Neutrophil (primary cell): ENCODE measurements around the gene TMEM154.
A peak's percentile ranks its signal among the peaks of the same experiment; 100 is the strongest.

ENCODE experiments used
- H3K27ac ChIP-seq: fragments of 200-600 bp; sonication (generic); 2 replicates; pipeline ENCODE4 v1.5.1; 2016; ENCODE audit warnings: mild to moderate bottlenecking, moderate library complexity
- H3K27me3 ChIP-seq: fragments of 200-600 bp; sonication (generic); 2 replicates; pipeline ENCODE4 v1.6.0; 2016; ENCODE audit warnings: mild to moderate bottlenecking
- H3K36me3 ChIP-seq: fragments of 200-600 bp; sonication (generic); 2 replicates; pipeline ENCODE4 v1.5.1; 2017
- H3K4me1 ChIP-seq, 2 experiments: fragments of 200-600 bp in 1 of 2; sonication (generic) in 1 of 2; 1 replicate in 1 of 2; 2 replicates in 1 of 2; pipeline versions ENCODE4 v1.5.1 to v1.6.1; 2013 to 2016; ENCODE audit warnings: low read depth in 1 of 2, low read length in 1 of 2, mild to moderate bottlenecking in 1 of 2, moderate library complexity in 1 of 2; ENCODE audit not compliant: control insufficient read depth in 1 of 2, insufficient read depth in 1 of 2
- H3K4me3 ChIP-seq, 2 experiments: fragments of 200-600 bp in 1 of 2; sonication (generic) in 1 of 2; 1 replicate in 1 of 2; 2 replicates in 1 of 2; pipeline ENCODE4 v1.5.1; 2013 to 2016; ENCODE audit warnings: low read depth in 1 of 2, low read length in 1 of 2, mild to moderate bottlenecking in 1 of 2, moderate library complexity in 1 of 2
- H3K9me3 ChIP-seq: fragments of 200-600 bp; sonication (generic); 2 replicates; pipeline ENCODE4 v1.5.1; 2016
- TF ChIP-seq, protein P1 (sequence below): fragments of 200-600 bp; sonication (generic); IDR thresholded peaks from 2 replicates; pipeline ENCODE4 v1.5.1; 2016; ENCODE audit warnings: antibody characterized with exemption

The TMEM154 gene

GRCh38 chr4:152575533-152575932 is 104.3 kb downstream of the TMEM154 start:
- H3K27ac ChIP-seq: no peak overlapping the region
- no peak overlapping the region for H3K4me3 ChIP-seq
- H3K4me1 ChIP-seq: peaks cover 32 to 36% of the 10 kb centered on the region in 2 experiments
- TF ChIP-seq, protein P1, sequence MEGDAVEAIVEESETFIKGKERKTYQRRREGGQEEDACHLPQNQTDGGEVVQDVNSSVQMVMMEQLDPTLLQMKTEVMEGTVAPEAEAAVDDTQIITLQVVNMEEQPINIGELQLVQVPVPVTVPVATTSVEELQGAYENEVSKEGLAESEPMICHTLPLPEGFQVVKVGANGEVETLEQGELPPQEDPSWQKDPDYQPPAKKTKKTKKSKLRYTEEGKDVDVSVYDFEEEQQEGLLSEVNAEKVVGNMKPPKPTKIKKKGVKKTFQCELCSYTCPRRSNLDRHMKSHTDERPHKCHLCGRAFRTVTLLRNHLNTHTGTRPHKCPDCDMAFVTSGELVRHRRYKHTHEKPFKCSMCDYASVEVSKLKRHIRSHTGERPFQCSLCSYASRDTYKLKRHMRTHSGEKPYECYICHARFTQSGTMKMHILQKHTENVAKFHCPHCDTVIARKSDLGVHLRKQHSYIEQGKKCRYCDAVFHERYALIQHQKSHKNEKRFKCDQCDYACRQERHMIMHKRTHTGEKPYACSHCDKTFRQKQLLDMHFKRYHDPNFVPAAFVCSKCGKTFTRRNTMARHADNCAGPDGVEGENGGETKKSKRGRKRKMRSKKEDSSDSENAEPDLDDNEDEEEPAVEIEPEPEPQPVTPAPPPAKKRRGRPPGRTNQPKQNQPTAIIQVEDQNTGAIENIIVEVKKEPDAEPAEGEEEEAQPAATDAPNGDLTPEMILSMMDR: no peak
- H3K9me3 ChIP-seq: no peaks in the 10 kb centered on the region
- no peaks in the 10 kb centered on the region for H3K36me3 ChIP-seq
- peaks cover 22% of the 10 kb centered on the region for H3K27me3 ChIP-seq

- H3K4me1 ChIP-seq: peaks cover 32 to 34% of the 10 kb centered on the region in 2 experiments
- peaks cover 22% of the 10 kb centered on the region for H3K27me3 ChIP-seq
- no peak overlapping the region for H3K27ac ChIP-seq
- no peaks in the 10 kb centered on the region for H3K9me3 ChIP-seq
- no peaks in the 10 kb centered on the region for H3K36me3 ChIP-seq
- no peak overlapping the region for H3K4me3 ChIP-seq
- TF ChIP-seq, protein P1: no peak
These were observed 105.9 kb downstream of the TMEM154 start for GRCh38 chr4:152573861-152574260.

DNA sequence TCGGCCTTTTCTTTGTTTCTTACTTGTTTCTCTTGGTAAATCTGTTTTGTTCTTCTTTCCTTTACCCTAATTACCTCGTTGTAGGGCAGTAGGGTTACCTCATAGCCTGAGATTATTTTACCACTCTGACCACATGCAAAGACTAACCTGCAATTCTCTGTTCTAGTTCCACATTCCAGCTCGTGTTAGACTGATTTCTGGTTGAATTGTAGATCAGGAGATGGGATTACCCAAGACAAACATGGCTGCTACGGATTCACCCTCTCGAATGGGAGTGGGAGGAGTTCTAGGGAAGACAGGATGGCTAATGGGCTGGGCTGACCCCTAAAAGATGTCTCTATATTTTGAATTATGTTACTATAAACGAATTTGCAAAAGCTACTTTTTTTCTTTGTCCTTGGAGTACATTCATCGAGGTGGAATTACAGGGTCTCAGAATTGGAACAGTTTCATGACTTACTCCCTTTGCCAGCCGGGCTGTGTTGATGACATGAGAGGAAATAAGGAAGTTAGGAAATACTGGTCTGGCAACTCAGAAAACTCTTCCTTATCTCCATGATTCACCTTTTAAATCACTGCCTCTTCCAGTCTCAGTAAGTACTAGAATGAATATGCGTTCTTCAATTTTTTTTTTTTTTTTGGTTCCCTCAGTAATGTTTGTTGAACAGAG is 107.2 kb downstream of the TMEM154 start:
- TF ChIP-seq, protein P1: no peak
- peak overlapping the region; percentile 20 to 29 for H3K4me3 ChIP-seq
- no peaks in the 10 kb centered on the region for H3K9me3 ChIP-seq
- H3K4me1 ChIP-seq: peaks cover 21% of the 10 kb centered on the region in 2 experiments
- no peaks in the 10 kb centered on the region for H3K36me3 ChIP-seq
- H3K27me3 ChIP-seq: peaks cover 22% of the 10 kb centered on the region
- H3K27ac ChIP-seq: peak overlapping the region; percentile 68

DNA sequence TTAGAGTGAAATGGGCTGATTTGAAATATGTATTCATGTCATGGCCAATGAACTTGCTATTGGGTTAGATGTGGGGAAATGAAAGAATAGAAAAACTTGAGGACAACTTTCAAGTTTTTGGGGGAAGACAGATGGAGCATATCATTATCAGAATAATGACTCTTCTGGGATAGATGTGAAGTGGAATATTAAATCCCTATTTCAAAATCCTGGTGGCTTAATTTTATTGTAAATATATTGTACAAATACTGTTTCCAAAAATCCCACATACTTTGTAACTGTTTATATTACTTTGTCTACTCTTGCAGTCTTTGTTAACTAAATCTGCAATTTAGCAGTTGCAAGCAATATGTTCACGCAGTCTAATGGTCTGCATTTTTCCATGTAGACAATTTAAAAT is 108.0 kb downstream of the TMEM154 start:
- no peak overlapping the region for H3K4me3 ChIP-seq
- H3K4me1 ChIP-seq: peaks cover 14% of the 10 kb centered on the region in 2 experiments
- TF ChIP-seq, protein P1: no peak
- H3K27me3 ChIP-seq: peaks cover 22% of the 10 kb centered on the region
- no peak overlapping the region for H3K27ac ChIP-seq
- no peaks in the 10 kb centered on the region for H3K9me3 ChIP-seq
- no peaks in the 10 kb centered on the region for H3K36me3 ChIP-seq

GRCh38 chr4:152571296-152571695 is 108.5 kb downstream of the TMEM154 start:
- no peaks in the 10 kb centered on the region for H3K9me3 ChIP-seq
- TF ChIP-seq, protein P1: no peak
- no peak overlapping the region for H3K4me3 ChIP-seq
- peaks cover 22% of the 10 kb centered on the region for H3K27me3 ChIP-seq
- peaks cover 14% of the 10 kb centered on the region in 2 experiments for H3K4me1 ChIP-seq
- no peak overlapping the region for H3K27ac ChIP-seq
- no peaks in the 10 kb centered on the region for H3K36me3 ChIP-seq
